Measurements from ENCODE around the gene ERC2.

The ERC2 gene

DNA sequence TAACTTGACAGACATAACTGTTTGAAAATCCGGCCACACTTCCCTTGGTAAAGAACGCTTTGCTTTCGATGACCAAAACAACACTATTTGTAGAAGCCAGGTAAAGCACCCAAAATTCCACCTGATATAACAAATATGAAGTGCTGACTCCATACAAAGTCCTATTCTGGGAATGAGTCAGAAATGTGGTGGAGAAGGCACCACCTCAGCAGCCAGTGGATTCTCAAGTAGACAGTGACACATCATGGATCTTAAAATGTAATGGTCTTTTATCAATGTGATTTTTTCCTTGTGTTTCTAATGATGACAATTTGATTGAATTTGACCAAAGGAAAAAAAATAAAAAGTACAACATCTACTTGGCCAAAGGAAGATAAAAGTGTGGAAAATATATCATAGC lies 846.2 kb downstream of the ERC2 start:
- TF ChIP-seq, protein P1, sequence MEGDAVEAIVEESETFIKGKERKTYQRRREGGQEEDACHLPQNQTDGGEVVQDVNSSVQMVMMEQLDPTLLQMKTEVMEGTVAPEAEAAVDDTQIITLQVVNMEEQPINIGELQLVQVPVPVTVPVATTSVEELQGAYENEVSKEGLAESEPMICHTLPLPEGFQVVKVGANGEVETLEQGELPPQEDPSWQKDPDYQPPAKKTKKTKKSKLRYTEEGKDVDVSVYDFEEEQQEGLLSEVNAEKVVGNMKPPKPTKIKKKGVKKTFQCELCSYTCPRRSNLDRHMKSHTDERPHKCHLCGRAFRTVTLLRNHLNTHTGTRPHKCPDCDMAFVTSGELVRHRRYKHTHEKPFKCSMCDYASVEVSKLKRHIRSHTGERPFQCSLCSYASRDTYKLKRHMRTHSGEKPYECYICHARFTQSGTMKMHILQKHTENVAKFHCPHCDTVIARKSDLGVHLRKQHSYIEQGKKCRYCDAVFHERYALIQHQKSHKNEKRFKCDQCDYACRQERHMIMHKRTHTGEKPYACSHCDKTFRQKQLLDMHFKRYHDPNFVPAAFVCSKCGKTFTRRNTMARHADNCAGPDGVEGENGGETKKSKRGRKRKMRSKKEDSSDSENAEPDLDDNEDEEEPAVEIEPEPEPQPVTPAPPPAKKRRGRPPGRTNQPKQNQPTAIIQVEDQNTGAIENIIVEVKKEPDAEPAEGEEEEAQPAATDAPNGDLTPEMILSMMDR (IDR thresholded peaks at IDR 0.05), result no peak
- no peak for TF ChIP-seq ZFX (IDR thresholded peaks at IDR 0.05; ENCODE audit: borderline replicate concordance)
- H3K27ac ChIP-seq, result no peak overlapping the region

DNA sequence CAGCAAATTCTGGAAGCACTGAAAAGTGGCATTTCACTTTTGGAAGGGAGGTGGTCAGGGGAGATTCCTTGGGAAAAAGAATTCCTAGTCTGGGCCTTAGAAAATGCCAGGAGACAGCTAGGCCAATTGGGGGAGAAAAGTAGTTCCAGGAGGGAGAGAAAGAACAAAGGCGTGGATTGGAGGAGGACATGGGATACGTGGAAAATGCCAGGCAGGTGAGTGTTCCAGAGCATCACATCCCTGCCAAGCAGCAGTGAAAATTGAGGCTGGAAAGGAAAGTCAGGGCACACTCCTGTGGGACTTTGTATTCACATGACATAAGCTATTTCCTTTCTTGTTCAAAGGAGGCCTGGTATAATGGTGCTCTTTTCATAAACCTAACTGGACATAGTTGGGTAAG lies 846.6 kb downstream of the ERC2 start:
- no peak overlapping the region for H3K27ac ChIP-seq
- TF ChIP-seq ZFX (IDR thresholded peaks at IDR 0.05; ENCODE audit: borderline replicate concordance), result no peak
- TF ChIP-seq, protein P1 (IDR thresholded peaks at IDR 0.05), result no peak

DNA sequence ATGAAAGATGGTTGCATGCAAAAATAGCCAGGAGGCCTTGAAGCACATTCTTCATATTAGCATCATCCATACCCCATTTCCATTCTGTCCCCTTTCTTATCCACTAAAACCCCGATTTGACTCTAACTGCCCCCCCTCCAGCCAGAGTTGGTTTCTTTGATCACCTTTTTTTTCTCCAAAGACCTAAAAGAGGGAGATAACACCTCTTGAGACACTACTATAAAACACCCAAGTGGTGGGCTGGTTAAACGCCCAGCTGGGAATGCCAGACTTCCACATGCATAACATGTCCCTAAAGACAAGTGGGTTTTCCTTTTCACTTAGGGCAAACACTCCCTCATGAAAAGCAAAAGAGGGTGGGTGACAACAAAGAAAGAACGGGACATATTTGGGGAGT lies 847.2 kb downstream of the ERC2 start:
- TF ChIP-seq, protein P1 (IDR thresholded peaks at IDR 0.05), result no peak
- TF ChIP-seq ZFX (IDR thresholded peaks at IDR 0.05; ENCODE audit: borderline replicate concordance), result no peak
- no peak overlapping the region for H3K27ac ChIP-seq

DNA sequence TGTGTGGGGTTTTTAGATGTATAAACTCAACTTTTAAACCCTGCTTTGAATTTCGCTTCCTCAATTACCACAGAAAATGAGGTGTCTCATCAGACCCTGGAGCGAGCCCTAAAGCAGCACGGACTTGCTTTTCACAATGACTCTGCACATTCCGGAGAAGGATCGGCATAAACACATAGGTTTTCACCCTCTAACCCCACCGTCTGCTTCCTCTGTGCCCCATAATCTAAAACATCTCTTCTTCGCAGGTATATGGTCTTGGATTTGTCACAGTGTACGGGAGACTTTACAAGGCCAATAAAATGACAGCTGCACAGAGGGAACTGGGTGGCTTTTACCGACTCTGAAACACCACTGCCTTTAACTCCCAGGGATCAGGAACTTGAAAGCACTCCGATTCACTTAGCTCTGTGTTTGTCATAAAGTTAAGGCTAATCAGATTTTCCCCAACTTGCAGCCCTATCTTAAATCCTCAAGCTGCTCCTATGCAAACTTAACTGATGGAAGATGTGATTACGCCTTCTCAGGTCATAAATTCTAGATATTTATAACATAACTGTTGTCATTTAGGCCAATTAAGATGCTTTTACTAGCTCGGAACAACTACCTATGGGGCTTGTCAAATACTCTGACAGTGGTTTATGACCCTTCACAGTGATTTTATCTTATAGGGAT lies 847.8 kb downstream of the ERC2 start:
- no peak overlapping the region for H3K27ac ChIP-seq
- no peak for TF ChIP-seq ZFX (IDR thresholded peaks at IDR 0.05; ENCODE audit: borderline replicate concordance)
- TF ChIP-seq, protein P1 (IDR thresholded peaks at IDR 0.05), result no peak

GRCh38 chr3:55619046-55619808 lies 849.0 kb downstream of the ERC2 start:
- TF ChIP-seq ZFX (IDR thresholded peaks at IDR 0.05; ENCODE audit: borderline replicate concordance), result no peak
- TF ChIP-seq, protein P1 (IDR thresholded peaks at IDR 0.05), result no peak
- H3K27ac ChIP-seq, result no peak overlapping the region

DNA sequence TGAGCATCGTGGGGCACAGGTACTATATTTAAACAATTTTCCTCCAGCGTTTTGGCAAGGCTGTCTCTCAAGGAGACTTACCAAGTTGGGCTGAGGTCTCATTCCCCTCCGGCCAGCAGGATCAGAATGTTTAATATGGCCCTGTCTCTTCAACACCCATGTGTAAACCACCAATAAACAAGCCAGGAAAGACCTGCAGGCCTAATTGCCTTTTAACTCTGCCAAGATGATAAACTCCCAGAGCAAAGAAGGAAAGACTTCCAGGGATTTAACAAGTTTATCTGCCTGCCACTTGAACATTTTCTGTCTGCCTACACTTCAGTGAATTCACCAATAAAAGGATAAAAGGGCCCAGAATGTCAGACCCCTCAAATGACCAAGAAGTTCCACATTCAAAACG lies 850.9 kb downstream of the ERC2 start:
- H3K27ac ChIP-seq, result no peak overlapping the region
- TF ChIP-seq, protein P1 (IDR thresholded peaks at IDR 0.05), result no peak
- no peak for TF ChIP-seq ZFX (IDR thresholded peaks at IDR 0.05; ENCODE audit: borderline replicate concordance)

DNA sequence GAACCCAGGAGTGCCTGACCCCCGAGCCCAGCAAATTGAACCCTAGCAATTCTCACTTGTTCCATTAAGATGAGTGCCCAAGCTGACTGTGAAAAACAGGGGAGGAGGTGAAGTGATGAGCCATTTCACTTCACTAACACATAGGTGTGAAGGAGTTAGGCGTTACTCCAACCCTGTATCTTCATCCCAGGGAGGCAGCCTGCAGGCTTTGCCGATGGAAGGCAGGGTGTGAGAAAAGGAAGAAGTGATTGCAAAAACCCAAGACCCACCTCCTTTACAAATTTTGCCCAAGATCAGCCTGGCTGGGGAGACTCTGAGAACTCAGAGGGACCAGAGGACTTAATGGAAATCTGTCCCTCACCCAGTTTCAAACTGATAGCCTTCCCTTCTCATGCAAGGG lies 851.5 kb downstream of the ERC2 start:
- TF ChIP-seq, protein P1 (IDR thresholded peaks at IDR 0.05), result no peak
- TF ChIP-seq ZFX (IDR thresholded peaks at IDR 0.05; ENCODE audit: borderline replicate concordance), result no peak
- no peak overlapping the region for H3K27ac ChIP-seq

All from 22Rv1 (cell line).